Fibroblast of skin of scalp (primary cell): Measurements from ENCODE around the gene MYBL2.

Experiments
- DNase-seq: peaks from one replicate; pipeline ENCODE4 v3.0.0-alpha.2; 2013

MYBL2 gene

GRCh38 chr20:43682446-43682845, 15.5 kb downstream of the MYBL2 start:
- DNase-seq: no peak

GRCh38 chr20:43686820-43687219, 19.9 kb downstream of the MYBL2 start:
- no peak for DNase-seq

- no peak for DNase-seq
Measured at GRCh38 chr20:43689165-43689564, 22.3 kb downstream of the MYBL2 start.

- DNase-seq: no peak
Measured at GRCh38 chr20:43690943-43691598, 24.2 kb downstream of the MYBL2 start.

GRCh38 chr20:43691928-43692524, 25.1 kb downstream of the MYBL2 start:
- DNase-seq: peak; percentile 34

GRCh38 chr20:43694763-43695162, 27.8 kb downstream of the MYBL2 start:
- no peak for DNase-seq

GRCh38 chr20:43695571-43695970, 28.7 kb downstream of the MYBL2 start:
- DNase-seq: no peak

DNA sequence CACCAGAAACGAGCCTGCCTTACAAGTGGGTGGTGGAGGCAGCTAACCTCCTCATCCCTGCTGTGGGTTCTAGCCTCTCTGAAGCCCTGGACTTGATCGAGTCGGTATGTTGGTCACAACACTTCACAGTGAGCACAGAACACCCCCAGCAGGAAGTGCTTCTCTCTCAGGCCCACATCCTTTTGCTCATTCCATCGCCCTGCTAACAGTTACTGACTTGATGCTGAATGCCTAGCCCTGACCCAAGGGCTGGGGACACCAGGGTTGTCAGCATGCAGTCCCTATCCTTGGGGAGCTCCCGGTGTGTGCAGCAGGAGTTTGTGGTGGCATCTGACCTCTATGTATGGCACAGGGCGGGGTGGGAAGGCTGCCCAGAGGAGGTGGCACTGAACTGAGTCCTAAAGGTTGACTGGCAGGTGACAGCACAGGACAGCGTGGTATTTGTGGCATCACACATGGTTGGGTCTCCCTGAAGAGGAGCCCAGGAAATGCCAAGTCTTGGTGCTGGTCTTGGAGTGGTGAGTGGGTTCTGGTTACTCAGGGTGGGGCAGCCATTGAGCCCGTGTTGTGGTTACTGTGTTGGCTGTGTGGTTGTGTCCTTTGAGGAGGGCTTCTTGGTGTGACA, 33.1 kb downstream of the MYBL2 start:
- no peak for DNase-seq

DNA sequence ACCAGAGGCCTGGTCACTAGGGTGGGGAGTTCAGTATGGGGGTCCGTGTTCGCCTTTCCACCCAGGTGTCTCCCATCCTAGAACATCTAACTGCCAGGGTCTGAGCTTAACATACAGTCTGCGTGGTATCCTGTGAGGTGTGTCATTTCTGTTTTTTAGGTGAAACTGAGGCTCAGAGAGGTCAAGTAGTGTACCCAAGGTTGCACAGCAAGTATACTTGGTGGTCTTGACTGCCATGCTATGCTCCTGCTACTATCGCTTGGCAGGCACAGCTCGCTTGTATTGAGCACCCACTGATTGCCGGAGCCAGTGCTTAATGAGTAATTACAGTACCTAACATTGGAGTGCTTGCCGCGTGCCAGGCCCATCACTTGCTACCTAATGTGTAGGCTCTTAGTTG, 33.7 kb downstream of the MYBL2 start:
- no peak for DNase-seq

DNA sequence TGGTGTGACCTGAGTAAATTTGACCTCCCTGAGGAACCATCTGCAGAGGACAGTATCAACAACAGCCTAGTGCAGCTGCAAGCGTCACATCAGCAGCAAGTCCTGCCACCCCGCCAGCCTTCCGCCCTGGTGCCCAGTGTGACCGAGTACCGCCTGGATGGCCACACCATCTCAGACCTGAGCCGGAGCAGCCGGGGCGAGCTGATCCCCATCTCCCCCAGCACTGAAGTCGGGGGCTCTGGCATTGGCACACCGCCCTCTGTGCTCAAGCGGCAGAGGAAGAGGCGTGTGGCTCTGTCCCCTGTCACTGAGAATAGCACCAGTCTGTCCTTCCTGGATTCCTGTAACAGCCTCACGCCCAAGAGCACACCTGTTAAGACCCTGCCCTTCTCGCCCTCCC, 35.6 kb downstream of the MYBL2 start:
- DNase-seq: no peak

GRCh38 chr20:43710370-43711044, 43.6 kb downstream of the MYBL2 start:
- DNase-seq: no peak

GRCh38 chr20:43711098-43711654, 44.3 kb downstream of the MYBL2 start:
- no peak for DNase-seq

DNA sequence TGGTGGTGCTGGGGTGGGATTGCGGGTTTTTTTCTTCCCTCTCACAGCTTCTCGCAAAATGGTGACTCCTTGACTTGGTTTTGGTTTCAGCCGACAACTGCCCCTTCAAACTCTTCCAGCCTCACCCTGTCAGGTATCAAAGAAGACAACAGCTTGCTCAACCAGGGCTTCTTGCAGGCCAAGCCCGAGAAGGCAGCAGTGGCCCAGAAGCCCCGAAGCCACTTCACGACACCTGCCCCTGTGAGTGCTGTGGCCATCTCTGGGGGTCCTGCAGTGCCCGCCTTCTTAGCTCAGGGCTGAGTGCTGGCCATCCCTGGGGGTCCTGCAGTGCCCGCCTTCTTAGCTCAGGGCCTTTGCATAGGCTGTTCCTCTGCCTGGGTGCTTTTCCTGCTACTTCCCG, 48.1 kb downstream of the MYBL2 start:
- no peak for DNase-seq

DNA sequence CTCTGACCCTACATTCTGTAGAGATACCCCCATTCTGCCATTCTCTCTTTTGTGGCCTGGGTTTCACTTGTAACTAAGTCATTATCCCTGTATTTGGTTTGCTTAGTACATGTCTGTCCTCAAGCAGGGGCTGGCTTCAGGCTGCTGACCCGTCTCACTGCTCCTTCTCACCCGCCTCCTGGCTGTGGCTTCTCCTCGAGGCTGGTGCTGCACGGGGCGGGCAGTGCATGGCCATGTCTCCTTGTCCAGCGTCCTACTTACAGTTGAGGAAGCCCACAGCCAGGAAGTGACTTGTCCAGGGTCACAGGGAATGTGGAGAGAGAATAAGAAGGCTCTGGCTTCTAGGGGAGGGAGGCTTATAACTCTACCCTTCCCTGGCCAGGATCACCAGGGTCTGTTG, 48.6 kb downstream of the MYBL2 start:
- no peak for DNase-seq

GRCh38 chr20:43716123-43716522, 49.2 kb downstream of the MYBL2 start:
- DNase-seq: no peak

DNA sequence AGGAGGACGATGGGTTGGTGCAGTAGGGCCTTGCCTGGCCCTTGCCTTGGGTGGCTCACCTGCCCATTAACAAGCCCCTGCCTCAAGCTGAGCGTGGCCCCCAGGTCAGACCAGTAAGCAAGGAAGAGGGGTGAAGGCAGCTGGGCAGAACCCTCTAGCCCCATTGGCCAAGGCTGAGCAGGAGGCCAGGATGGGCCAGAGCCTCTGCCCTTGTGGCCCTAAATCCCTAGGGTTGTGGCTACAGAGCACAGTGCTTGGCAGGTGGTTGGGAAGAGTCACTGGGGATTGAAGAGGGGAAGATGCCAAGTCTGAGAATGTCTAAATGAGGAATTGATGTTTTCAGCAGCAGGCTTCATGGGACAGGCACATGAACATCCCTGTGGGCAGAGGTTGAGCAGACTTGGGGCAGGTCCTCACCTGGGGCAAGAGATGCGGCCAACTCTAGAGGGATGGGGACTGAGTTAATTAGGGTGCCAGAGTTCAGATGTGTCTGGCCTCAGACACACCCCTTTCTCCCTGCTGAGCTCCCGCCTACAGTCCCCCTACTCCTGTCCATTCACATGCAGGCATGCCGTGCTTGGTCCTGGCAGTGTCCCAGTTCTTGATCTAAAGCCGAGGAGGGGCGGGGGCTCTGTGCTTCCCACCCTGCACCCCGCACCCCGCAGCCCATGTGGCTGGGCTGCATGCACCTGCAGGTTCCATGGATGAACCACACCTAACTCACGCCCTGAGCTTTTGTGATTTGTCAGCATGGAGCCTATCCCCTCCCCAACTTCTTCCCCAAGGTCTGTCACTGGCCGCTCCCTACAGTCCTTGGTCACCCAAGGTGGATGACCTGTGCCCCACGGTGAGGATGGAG, 50.1 kb downstream of the MYBL2 start:
- no peak for DNase-seq

GRCh38 chr20:43717616-43717995, 50.7 kb downstream of the MYBL2 start:
- no peak for DNase-seq

DNA sequence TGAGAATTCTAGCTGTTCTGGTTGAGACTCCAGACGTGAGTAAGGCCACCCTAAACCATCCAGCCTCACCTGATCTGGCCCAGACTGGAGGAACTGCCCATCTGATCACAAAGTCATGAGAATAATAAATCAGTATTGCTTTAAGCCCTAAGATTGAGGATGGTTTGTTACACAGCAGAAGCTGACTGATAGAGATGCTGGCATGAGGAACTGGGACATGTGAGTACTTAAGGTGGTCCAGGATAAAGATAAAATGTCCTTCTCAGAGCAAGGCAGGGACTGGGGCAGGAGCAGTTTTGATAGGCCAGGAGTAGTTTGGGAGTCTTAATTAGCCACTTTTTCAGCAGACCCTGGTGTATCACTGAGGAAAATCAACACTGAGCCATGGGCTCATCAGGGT, 53.1 kb downstream of the MYBL2 start:
- no peak for DNase-seq

GRCh38 chr20:43721097-43721428, 54.1 kb downstream of the MYBL2 start:
- DNase-seq: no peak

GRCh38 chr20:43721429-43722152, 54.7 kb downstream of the MYBL2 start:
- no peak for DNase-seq

- no peak for DNase-seq
Measured at GRCh38 chr20:43722153-43722505, 55.2 kb downstream of the MYBL2 start.

DNA sequence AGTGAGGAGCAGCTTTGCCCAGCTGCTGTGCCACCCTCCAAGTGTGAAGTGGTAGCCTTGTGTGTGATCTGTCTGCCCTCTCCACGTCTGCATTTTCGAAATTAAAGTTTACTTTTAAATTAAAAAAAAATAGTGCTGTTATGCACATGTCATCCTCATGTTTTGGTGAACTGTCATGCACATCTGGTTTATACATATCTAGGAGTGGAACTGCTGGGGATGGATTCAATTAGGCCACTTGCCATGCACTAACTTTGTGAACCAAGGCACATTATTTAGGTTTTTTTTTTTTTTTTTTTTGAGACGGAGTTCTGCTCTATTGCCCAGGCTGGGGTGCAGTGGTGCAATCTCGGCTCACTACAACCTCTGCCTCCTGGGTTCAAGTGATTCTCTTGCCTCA, 56.3 kb downstream of the MYBL2 start:
- no peak for DNase-seq
